HG02642 (cell line): ENCODE results near the gene CALHM2.

ENCODE experiments used
- ATAC-seq: cut with Tn5 transposase; IDR thresholded peaks from one replicate; pipeline ENCODE4 v1.9.1; 2021; ENCODE audit warnings: mild to moderate bottlenecking; ENCODE audit not compliant: unreplicated experiment, poor library complexity

Gene CALHM2

GRCh38 chr10:103451091-103451813 is 918 bp downstream of the CALHM2 start:
- no peak for ATAC-seq

GRCh38 chr10:103450201-103450695 is 1.9 kb downstream of the CALHM2 start:
- no peak for ATAC-seq

DNA sequence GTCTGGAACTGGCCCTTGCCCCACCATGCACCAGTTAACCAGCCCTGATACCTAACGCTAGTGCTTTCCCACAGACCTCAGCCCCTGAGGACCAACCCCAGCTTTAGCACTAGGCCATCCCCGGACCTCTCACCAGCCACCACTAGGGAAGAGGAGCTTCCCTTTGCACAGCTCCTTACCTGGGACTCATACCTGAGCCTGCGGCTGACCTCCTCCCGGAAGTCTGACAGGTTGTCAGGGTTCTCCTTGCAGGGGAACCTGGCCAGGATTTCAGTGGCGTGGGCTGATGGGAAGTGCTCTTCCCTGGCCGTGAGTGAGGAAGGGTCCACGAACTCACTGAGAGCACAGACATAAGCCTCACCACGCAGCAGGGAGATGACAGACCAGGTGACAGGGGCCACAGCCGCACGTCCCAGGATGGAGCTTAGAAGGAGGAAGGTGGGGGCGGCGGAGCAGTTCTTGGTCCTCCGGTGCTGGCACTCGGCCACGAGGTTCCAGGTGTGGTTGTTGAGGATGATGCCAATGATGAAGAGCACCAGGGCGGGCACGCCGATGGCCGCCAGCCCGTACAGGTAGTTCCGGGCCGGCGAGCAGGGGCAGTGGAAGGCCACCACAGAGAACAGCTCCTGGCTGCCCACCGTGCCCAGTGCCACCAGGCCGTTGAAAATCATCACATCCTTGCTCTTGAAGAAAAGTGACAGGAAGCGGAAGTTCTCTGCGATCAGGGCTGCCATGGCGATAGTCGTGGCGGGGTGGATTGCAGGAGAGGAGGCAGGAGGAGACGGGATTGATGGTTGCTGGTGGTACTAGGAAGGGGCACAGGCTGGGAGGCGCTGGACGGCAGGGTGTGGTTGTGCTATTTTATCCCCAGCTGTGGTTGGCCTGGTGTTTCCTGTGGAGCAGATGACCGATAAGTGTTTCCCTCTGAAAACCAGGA is 2.7 kb downstream of the CALHM2 start:
- no peak for ATAC-seq

DNA sequence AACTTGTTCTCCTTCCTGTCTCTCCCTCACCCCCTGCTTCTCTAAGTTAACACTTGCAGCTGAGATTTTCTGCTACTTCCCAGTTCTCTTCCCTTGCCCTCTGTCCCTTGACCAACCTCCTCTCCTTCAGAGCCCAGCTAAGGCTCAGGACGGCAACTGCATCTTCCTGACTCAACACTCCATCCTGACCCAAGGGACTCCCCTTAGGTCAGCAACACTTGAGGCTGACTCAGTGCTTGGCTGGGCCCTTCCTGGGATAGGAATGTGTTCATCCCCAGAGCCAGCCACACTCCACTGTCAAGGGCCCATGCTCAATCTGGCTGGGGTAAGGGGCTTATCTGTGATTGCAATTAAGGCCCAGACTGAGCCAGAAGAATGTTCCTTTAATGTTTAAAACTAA is 3.4 kb downstream of the CALHM2 start:
- no peak for ATAC-seq

DNA sequence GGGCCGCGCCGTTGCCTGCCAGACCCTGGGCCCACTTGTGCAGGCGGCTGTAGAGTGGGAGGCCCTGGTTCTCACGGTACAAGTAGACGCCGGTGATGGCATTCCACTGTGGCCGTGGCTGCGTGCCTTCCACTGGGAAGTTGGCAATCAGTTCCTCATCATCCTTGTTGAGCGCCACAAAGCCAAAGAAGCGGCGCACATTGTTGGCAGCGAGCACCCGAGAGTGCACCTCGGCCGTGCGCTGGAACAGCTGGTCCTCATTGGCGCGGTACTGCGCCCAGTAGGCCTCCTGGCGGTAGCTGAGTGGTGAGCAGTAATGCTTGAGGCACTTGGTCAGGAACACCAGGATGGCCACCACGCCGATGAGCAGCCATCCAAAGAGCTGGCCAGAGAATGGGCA is 5.0 kb downstream of the CALHM2 start:
- no peak for ATAC-seq

- ATAC-seq: no peak
Observed at GRCh38 chr10:103445767-103446567, 6.2 kb downstream of the CALHM2 start.

DNA sequence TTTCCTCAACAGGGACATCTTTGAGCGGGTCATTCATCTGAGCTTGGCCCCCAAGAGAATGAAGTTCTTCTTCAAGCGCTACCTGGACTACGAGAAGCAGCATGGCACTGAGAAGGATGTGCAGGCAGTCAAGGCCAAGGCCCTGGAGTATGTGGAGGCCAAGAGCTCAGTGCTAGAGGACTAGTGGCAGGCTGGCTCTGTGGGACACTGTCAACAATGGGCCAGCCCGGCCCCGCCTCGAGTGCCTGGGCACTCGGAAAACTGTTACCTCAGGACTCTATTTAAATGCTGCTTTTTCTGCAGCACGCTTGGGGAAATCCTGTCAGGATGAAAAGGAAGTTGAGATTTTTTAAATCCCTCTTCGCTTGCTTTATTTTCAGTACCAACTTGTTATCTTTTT is 6.8 kb downstream of the CALHM2 start:
- no peak for ATAC-seq

GRCh38 chr10:103444478-103444877 is 7.7 kb downstream of the CALHM2 start:
- no peak for ATAC-seq

GRCh38 chr10:103443475-103444185 is 8.5 kb downstream of the CALHM2 start:
- ATAC-seq: no peak

- no peak for ATAC-seq
Observed at GRCh38 chr10:103442031-103442461, 10.1 kb downstream of the CALHM2 start.

- ATAC-seq: no peak
Observed at GRCh38 chr10:103441611-103442010, 10.6 kb downstream of the CALHM2 start.

DNA sequence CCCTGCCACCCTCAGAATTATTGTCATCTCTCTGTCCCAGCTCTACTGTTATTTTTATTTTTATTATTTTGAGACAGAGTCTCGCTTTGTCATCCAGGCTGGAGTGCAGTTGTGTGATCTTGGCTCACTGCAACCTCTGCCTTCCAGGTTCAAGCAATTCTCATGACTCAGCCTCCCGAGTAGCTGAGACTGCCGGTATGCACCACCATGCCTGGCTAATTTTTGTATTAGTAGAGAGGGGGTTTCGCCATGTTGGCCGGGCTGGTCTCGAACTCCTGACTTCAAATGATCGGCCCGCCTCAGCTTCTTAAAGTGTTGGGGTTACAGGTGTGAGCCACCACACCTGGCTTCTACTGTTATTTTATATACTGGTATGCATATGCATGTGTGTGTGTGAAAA is 11.0 kb downstream of the CALHM2 start:
- no peak for ATAC-seq

DNA sequence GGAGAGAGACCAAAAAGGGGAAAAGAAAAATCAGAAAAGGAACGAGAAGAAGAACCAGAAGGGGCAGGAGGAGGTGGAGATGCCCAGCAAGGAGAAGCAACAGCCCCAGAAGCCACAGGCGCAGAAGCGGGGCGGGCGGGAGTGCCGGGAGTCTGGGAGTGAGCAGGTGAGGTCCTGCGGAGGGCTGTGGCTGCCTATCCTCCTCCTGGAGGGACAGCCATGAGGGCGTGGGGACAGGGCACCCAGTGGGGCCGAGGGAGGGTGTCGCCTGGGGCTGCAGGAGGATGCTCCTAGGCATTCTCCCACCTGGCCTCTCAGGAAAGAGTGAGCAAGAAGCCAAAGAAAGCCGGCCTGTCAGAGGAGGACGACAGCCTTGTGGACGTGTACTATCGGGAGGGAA is 11.8 kb downstream of the CALHM2 start:
- no peak for ATAC-seq

- ATAC-seq: no peak
Observed at GRCh38 chr10:103439776-103440175, 12.4 kb downstream of the CALHM2 start.

DNA sequence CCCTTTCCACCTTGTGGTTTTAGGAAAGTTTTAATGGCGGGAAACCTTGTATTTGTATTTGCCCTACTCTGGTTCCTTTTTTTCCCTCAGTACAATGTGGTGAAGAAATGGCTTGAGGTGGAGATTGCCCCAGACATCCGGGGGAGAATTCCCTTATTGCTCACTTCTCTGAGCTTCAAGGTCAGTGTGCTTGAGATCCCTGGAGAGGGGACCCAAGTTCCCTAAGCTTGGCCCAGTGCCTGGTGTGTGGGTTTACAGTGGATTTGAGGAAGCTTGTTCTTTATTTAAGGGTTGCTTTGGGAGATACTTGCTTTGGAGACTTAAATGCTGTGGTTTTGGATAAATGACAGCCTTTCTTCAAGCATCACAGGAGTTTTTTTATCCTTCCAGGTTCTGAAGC is 18.3 kb downstream of the CALHM2 start:
- ATAC-seq: no peak

- ATAC-seq: no peak
Observed at GRCh38 chr10:103431902-103432301, 20.3 kb downstream of the CALHM2 start.

DNA sequence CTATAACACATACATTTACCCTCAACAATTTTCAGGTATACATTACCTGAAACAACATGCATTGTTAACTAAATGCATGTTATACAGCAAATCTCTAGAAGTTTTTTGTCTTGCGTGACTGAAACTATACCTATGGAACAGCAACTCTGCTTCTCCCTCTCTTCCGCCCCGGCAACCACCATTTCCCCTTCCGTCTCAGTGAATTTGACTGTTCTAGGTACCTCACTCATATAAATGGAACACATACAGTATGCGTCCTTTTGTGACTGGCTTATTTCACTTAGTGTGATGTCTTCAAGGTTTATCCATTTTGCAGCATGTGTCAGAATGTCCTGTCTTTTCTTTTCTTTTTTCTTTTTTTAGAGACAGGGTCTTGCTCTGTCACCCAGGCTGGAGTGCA is 22.5 kb downstream of the CALHM2 start:
- no peak for ATAC-seq

- ATAC-seq: no peak
Observed at GRCh38 chr10:103428989-103429643, 23.1 kb downstream of the CALHM2 start.

- no peak for ATAC-seq
Observed at GRCh38 chr10:103427866-103428265, 24.3 kb downstream of the CALHM2 start.
